ENCODE measurements around the gene ZGPAT.

DNA sequence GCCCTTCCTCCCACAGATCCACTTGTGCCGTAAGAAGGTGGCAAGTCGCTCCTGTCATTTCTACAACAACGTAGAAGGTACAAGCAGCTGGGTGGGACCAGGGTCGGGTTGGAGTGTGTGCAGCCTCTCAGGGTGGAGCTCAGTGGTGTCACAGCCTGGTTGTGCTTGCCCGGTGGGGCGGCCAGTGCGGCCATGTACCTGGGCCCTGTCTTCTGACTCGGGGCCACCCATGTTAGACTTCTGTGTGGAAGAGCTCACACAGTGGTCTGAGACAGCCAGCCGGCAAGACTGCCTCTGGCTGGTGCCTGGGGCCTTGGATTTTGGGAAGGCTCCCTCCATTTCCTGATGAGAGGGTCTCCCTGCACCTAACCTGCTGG lies 45.0 kb upstream of the ZGPAT start:
- TF ChIP-seq, protein P1, sequence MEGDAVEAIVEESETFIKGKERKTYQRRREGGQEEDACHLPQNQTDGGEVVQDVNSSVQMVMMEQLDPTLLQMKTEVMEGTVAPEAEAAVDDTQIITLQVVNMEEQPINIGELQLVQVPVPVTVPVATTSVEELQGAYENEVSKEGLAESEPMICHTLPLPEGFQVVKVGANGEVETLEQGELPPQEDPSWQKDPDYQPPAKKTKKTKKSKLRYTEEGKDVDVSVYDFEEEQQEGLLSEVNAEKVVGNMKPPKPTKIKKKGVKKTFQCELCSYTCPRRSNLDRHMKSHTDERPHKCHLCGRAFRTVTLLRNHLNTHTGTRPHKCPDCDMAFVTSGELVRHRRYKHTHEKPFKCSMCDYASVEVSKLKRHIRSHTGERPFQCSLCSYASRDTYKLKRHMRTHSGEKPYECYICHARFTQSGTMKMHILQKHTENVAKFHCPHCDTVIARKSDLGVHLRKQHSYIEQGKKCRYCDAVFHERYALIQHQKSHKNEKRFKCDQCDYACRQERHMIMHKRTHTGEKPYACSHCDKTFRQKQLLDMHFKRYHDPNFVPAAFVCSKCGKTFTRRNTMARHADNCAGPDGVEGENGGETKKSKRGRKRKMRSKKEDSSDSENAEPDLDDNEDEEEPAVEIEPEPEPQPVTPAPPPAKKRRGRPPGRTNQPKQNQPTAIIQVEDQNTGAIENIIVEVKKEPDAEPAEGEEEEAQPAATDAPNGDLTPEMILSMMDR (IDR thresholded peaks at IDR 0.05; ENCODE audit: low read depth, low read length, poor library complexity, severe bottlenecking) = no peak
- TF ChIP-seq EZH2phosphoT487 (IDR thresholded peaks at IDR 0.05; ENCODE audit: borderline replicate concordance, low read length) = no peak

Measured in DOHH2 (cell line).